Right atrium auricular region (tissue), 2 donors: ENCODE data around the gene C6orf15. TPM values are rescaled to one million over a fixed set of nuclear protein-coding genes. Genes with fewer than 3 reads are reported as not detected.
A peak's percentile ranks its signal among the peaks of the same experiment; 100 is the strongest.

ENCODE experiments used
- DNase-seq: peaks from one replicate; pipeline ENCODE4 v3.0.0-alpha.2; 2019; ENCODE audit warnings: low spot score
- H3K27ac ChIP-seq, 2 donors: fragments of 200-600 bp; sonication (generic); 1 replicate in 1 of 2; 2 replicates in 1 of 2; pipeline ENCODE4 v1.5.1; 2016 to 2019
- H3K27me3 ChIP-seq, 2 donors: fragments of 200-600 bp; sonication (generic); one replicate each; pipeline versions ENCODE4 v1.5.1 to v1.6.0; 2017 to 2019
- H3K36me3 ChIP-seq: fragments of 200-600 bp; sonication (generic); one replicate; pipeline ENCODE4 v1.5.1; 2016
- H3K4me1 ChIP-seq, 2 donors: fragments of 200-600 bp; sonication (generic); one replicate each; pipeline versions ENCODE4 v1.5.1 to v1.6.0; 2017 to 2019
- H3K4me3 ChIP-seq, 2 donors: fragments of 200-600 bp; sonication (generic); 1 replicate in 1 of 2; 2 replicates in 1 of 2; pipeline ENCODE4 v1.5.1; 2017 to 2019; ENCODE audit warnings: mild to moderate bottlenecking in 1 of 2, moderate library complexity in 1 of 2
- H3K9me3 ChIP-seq, 2 donors: fragments of 200-600 bp; sonication (generic); one replicate each; pipeline ENCODE4 v1.5.1; 2019
- CTCF ChIP-seq, 2 donors: fragments of 200-600 bp; sonication (generic); IDR thresholded peaks; one replicate each; pipeline ENCODE4 v1.5.1; 2019; ENCODE audit warnings: antibody characterized with exemption in 2 of 2
- total RNA-seq, 2 donors: library from RNA; depleted of rRNA; stranded (reverse); fragments of >200 nt; gene quantifications; one replicate each; pipeline ENCODE4 v1.1.0, GENCODE V29; 2016

C6orf15 gene
- total RNA-seq, 2 donors from 2014 or later = not detected

DNA sequence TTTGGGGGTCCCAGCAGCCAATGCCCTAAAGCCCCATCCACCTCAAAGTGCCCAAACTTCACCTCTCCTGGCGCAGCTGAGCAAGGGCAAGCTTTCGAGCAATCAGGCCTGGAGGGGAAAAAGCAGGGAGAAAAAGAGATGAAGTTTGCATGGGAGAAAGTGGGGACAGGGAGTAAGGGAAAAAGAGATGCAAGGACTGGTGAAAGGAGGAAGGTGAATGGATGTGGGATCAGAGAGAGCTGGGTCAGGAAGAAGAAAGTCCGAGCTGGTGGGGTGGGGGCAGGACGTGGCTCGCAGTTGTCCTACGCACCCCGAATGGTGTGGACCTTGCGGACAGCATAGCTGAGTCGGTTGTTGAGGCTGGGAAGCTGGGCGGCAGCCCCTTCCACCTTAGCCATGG is 33.0 kb upstream of the C6orf15 start:
- Histone ChIP-seq H3K9me3 (no peaks in the 10 kb centered on the region), H3K4me3 (no peak overlapping the region), H3K27me3 (no peaks in the 10 kb centered on the region), H3K27ac (no peak overlapping the region), H3K36me3 (peaks cover 15% of the 10 kb centered on the region), H3K4me1 (peaks cover 0 to 13% of the 10 kb centered on the region in 2 donors)
- no peak for TF ChIP-seq CTCF (IDR thresholded peaks at IDR 0.05)
- DNase-seq = no peak

GRCh38 chr6:31144970-31145340 is 32.6 kb upstream of the C6orf15 start:
- Histone ChIP-seq H3K27ac (no peak overlapping the region), H3K4me1 (peaks cover 0 to 13% of the 10 kb centered on the region in 2 donors), H3K36me3 (peaks cover 11% of the 10 kb centered on the region), H3K9me3 (no peaks in the 10 kb centered on the region), H3K27me3 (no peaks in the 10 kb centered on the region), H3K4me3 (no peak overlapping the region)
- no peak for TF ChIP-seq CTCF (IDR thresholded peaks at IDR 0.05)
- no peak for DNase-seq

- no peak overlapping the region for H3K4me3 ChIP-seq
- H3K36me3 ChIP-seq = peaks cover 7% of the 10 kb centered on the region
- DNase-seq = no peak
- H3K27ac ChIP-seq = no peak overlapping the region
- peaks cover 0 to 14% of the 10 kb centered on the region in 2 donors for H3K4me1 ChIP-seq
- no peaks in the 10 kb centered on the region for H3K9me3 ChIP-seq
- H3K27me3 ChIP-seq = no peaks in the 10 kb centered on the region
- TF ChIP-seq CTCF (IDR thresholded peaks at IDR 0.05) = no peak
Observed at GRCh38 chr6:31144296-31144969, 32.1 kb upstream of the C6orf15 start.

GRCh38 chr6:31143148-31143547 is 30.8 kb upstream of the C6orf15 start:
- Histone ChIP-seq H3K36me3 (peaks cover 7% of the 10 kb centered on the region), H3K9me3 (no peaks in the 10 kb centered on the region), H3K4me3 (no peak overlapping the region), H3K27ac (peak overlapping the region in 1 of 2 donors; percentile 40), H3K4me1 (peaks cover 0 to 18% of the 10 kb centered on the region in 2 donors), H3K27me3 (no peaks in the 10 kb centered on the region)
- TF ChIP-seq CTCF (IDR thresholded peaks at IDR 0.05) = no peak
- DNase-seq = peak; percentile 74

DNA sequence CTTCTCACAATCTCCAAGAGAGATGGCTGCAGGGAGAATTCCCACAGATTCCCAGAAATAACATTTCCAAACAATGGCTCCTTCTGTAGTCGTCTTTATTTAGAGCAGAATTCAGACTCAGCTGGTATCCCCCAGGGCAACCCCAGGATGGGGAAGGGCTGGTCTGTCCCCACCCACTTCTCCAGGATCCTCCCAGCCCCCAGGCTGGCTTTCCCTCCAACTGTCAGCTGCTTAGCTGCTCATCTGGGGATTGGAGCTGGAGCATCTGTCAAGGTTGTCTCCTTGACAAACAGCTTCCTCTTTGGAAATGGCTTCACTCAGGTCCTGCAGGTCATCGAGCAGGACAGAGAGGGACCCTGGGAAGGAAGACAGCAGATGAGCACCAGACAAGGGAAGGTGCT is 30.0 kb upstream of the C6orf15 start:
- H3K27ac ChIP-seq = peak overlapping the region in 1 of 2 donors; percentile 25
- peaks cover 0 to 25% of the 10 kb centered on the region in 2 donors for H3K4me1 ChIP-seq
- no peaks in the 10 kb centered on the region for H3K9me3 ChIP-seq
- no peaks in the 10 kb centered on the region for H3K27me3 ChIP-seq
- no peak for TF ChIP-seq CTCF (IDR thresholded peaks at IDR 0.05)
- peaks cover 7% of the 10 kb centered on the region for H3K36me3 ChIP-seq
- no peak for DNase-seq
- H3K4me3 ChIP-seq = no peak overlapping the region

GRCh38 chr6:31140643-31141042 is 28.3 kb upstream of the C6orf15 start:
- no peak for TF ChIP-seq CTCF (IDR thresholded peaks at IDR 0.05)
- H3K9me3 ChIP-seq = no peaks in the 10 kb centered on the region
- H3K4me1 ChIP-seq = peaks cover 0 to 27% of the 10 kb centered on the region in 2 donors
- no peaks in the 10 kb centered on the region for H3K27me3 ChIP-seq
- H3K36me3 ChIP-seq = peaks cover 7% of the 10 kb centered on the region
- H3K4me3 ChIP-seq = no peak overlapping the region
- no peak overlapping the region for H3K27ac ChIP-seq
- DNase-seq = no peak
